ENCODE results near the gene MTREX.

The MTREX gene

DNA sequence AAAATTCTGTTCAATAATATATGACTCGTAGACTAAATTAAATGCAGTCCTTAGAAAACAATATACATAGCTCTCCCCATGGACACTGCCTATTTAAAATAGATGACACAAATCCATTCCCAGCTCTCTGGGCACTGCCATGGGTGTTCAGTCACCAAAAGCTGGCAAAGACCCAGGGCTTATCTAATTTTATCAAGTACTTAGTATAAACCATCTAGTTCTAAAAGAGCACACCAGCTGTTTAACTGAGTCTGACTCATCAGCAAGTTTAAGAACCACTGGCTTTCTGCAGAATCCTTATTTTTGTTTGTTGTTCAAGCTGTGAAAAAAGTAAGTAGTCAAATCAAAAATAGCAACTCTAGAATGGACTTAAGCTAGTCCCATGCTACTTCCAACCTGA lies 119.4 kb downstream of the MTREX start:
- no peak for DNase-seq (ENCODE audit: low read depth, low spot score)

DNA sequence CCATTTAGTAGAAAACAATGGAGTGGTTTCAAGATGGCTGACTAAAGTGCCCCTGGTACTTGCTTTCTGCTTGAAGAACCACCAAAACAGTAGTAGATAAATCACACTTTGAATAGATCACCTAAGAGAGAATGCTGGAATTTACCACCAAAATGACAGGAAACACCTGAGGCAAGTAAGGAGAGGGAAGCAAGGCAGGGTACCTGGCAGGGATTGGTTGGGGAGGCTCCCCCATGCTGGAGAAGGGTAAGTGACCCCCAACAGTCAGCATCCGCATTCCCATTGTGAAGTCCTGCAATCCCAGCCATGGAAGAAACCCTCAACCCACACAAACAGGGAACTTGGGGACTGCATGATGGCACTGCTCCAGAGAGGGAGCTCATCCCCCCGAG lies 121.4 kb downstream of the MTREX start:
- DNase-seq (ENCODE audit: low read depth, low spot score) = no peak

DNA sequence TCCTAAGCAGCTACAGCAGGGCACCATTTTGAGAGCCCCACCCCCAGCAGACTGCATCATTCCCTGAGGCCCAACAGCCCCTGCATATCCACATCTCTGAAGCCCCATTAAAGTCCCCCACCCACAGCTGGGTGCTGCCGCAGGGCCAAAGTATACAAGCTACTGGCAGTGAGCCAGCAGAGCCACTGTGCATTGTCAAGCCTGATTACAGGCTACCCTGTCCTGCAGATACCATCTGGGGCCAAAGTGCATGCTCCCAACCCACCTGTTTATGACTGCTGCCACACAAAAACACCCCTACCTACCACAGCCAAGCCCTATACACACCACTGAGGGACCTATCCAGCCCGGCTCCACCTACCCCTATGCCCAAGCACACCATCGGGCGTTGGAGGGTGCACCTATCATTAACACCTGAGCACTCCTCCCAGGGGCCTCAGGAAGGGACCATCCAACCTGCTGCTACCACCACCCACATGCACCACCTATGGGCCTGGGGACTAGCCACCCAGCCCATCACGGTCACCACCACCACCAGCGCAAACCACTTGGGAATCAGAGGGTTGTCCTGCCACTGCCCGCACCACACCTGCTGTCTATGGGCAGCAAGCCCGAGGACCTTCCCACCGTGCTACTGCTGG lies 121.9 kb downstream of the MTREX start:
- no peak for DNase-seq (ENCODE audit: low read depth, low spot score)

DNA sequence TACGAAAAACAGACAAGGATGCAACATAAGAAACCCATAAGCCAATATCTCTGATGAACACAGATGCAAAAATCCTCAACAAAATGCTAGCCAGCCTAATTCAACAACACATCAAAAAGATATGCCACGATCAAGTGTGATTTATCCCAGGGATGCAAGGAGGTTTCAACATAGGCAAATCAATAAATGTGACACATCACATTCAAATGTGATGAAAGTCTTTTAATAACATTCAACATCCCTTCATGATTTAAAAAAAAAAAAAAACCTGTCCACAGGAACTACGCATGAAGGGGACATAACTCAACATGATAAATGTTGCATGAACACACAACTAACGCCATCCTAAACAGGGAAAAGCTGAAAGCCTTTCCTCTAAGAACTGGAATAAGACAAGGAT lies 124.8 kb downstream of the MTREX start:
- no peak for DNase-seq (ENCODE audit: low read depth, low spot score)

DNA sequence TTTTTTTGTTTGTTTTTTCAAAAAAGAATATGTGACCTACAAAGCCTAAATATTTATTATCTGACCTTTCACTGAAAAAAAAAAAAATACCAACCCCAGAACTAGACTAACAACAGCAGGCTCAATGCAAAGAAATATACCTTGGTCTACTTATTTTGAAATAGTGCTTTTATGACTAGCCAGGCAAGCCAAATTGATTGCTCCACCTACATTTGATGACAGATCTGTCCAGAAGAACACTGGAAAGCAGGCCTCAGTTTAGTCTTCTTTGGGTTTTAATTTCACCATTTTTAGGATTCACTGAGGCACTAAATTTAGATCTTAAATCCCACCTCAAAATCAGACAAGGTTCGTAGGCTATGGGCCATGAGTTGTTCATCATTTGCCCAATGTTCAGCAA lies 129.7 kb downstream of the MTREX start:
- no peak for DNase-seq (ENCODE audit: low read depth, low spot score)

DNA sequence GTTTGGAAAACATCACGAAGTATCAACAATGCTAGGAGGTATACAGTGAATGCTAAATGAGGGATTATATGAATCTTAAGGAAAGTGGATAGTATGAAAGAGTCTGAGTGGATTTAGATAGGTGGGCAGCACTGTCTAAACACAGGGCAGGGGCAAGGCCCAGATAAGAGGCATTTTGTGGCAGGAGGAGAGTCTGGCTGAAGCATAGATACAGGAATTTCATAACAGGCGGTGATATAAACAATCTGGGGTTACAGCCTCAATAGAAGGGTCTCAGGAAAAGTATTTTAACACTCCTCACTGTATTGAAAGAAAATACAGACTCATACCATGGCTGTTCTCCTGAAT lies 130.0 kb downstream of the MTREX start:
- no peak for DNase-seq (ENCODE audit: low read depth, low spot score)

DNA sequence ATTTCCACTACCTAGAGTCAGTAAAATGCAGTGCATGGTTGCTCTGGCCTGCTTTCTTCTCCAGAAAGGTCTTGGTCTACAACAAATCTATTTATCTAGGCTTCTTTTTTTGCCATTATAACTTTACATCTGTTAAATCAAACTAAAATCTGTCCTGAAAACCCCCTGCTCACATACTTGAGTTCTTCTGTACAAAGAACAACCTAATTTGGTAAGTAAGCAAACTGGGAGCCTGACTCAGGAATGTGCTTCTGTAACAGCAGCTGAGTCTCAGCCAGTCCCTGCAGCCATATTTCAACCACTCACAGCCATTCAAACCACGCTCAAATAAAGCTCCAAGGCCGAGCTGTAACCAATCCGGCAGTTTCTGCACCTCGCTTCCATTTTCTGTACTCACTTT lies 131.2 kb downstream of the MTREX start:
- no peak for DNase-seq (ENCODE audit: low read depth, low spot score)

DNA sequence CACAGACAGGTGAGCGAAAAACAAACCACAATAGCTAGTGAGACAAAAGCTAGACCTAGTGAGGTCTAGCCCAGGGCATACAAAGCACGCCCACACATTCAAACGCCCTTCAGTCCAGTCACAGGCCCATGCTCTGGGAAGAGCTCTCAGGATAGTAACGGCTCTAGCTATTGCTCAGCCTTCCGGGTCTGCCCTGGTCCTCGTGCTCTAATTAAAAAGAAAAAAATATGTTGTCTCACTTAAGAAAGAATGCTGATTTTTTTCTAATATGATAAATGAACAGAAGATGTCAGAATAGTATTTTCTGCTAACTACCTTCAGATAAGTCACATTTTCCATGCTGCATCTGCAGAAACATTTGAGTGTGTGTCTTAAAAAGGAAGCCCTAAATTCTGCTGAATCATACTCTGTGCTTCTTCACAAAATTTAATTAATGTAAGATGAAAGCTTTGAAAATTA lies 132.4 kb downstream of the MTREX start:
- no peak for DNase-seq (ENCODE audit: low read depth, low spot score)

DNA sequence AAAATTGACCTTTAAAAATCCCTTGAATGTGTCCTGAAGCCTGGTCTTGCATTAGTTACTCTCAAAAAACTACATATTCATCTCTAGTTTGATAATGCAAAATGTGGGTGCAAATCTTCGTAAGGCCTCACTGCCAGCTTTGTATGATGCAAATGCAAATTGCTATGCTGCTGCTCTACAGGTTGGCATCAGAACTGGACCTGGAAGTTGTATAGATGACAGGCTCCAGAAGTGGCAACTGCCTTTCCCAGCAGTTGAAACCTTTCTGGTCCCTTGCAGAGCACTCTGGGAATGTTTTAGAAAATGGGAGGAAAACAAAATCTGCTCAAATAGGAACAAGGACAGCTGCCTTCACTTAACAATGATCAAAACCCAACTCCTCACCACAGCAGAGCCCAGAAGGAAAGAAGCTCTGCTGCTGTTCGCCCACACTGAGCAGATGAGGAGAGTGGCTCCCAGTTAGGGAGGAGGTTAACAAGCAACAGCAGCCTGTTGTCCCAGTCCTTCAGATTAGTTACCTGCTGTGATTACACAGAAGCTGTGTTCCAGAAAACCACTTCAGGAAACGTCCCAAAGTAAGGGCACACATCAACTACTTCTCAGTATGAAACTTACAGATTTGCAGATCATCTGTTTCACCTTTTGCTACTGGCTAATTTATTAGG lies 133.4 kb downstream of the MTREX start:
- no peak for DNase-seq (ENCODE audit: low read depth, low spot score)

DNA sequence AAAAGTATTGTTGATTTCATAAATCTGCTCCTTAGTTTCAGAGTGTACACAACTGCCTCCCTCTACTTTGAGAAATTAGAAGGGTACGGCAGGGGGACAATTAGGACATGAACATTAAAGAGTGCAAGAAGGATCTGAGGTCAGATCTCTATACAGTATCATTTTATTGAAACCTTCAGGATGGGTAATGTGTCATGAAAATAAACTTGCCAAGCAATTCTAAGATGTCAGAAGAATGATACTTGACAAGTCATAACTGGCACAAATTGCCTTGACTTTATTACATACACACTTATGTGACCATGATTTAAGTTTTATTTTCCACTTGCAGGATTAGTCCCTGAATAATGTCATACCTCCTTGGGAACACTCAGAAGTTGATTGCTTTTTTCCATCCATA lies 134.2 kb downstream of the MTREX start:
- no peak for DNase-seq (ENCODE audit: low read depth, low spot score)

DNA sequence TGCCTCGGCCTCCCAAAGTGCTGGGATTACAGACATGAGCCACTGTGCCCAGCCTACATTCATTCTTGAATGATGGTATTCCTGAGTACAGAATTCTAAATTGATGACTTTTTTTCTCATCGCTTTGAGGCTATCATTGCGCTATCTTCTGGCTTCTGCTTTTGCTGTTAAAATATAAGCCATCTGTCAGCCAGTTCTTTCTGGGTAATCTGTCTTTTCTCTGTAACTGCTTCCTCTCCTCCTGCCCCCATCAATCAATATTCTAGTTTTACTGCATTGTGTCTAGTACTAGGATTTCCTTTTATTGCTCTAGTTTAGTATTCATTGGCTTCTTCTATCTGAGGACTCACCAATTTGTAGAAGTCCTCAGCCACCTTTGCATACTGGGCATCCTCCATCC lies 138.0 kb downstream of the MTREX start:
- DNase-seq (ENCODE audit: low read depth, low spot score) = no peak

DNA sequence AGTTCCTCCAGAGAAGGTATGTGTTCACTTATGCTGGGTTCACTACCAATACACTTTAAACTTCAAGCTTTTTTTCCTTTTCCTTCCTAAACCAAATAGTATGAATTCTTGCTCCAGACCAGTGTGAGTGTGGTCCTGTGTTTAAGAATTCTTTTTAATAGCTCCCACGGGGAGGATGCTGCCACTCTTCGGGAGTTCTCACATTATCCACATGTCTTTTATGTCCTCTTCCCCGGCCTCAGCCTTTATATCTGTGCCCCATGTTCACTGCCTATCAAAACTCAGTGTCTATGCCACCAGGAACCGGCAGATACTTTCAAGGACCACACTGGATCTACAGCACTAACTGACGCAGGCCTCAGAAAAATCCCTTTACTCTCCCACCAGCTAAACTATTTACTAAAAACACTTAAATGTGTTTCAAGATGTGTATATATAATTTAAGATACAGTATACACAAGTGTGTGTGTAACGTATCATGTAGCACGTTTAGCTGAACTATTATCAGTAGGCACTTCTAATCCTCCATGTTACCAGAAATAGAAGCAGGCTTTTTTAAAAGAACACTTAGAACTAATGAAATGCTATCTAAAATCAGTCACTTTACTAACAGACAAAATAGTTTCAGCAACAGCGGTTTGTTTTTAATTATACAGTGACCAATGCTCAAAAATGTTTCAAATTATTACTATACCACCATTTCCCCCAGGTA lies 139.0 kb downstream of the MTREX start:
- no peak for DNase-seq (ENCODE audit: low read depth, low spot score)

DNA sequence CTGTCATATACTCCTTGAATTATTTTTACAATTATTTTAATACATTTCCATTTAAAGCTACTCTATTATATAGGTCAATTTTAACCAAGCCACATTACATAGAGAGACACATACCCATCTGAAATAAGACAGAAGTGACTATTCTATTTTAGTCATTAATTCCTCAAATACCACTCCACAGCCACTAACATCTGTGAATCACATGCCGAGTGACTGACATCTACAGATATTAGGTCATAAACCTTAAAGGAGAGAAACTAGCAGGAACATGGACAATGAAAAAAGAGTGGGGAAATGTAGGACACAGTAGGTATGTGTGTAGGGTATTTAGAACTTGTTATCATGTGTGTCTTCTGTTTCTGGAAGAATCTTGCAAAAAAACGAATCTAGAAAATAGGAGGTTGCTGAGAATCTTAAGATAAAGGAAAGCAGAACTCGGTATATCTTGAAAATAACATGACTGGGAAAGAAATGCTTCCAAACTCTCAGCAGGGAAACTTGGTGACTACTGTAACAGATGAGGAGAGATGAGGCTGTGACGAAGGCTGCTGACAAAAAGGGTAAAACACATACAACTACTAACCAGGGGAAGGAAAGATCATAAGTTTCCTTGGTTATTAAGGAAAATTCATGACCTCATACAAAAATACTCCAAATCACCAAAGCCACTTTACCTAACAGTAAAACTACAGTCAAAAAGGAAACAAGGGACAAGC lies 142.4 kb downstream of the MTREX start:
- DNase-seq (ENCODE audit: low read depth, low spot score) = no peak

DNA sequence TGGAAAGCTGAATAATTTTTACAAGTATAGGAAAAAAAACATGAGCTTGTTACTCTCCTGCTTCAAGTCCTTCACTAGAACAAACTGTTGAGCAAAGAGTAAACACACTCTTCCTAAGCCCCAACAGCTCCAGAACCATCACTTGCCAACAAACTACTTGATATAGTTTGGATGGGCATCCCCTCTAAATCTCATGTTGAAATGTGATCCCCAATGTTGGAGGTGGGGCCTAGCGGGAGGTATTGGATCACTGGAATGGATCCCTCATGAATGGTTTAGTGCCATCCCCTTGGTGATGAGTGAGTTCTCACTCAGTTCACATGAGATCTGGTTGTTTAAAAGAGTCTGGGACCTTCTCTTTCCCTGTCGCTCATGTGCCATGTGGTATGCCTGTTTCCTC lies 144.2 kb downstream of the MTREX start:
- no peak for DNase-seq (ENCODE audit: low read depth, low spot score)

DNA sequence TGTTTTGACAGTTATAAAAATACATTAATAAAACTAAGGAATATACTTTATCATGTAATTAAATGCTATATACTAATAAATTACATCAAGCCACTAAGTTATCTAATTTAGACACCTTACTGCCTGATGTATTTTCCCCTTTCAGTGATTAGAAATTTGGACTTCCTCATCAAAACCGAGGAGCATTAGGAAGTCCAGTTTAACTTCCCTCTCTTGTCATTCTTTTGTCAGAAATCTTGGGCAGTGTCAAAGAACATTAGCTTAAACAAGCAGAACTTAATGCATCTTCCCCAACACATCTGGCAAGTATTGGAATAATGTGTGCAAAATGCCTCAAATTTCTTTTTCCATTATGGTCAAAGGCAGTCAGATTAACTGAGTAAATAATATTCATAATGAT lies 145.4 kb downstream of the MTREX start:
- DNase-seq (ENCODE audit: low read depth, low spot score) = no peak

DNA sequence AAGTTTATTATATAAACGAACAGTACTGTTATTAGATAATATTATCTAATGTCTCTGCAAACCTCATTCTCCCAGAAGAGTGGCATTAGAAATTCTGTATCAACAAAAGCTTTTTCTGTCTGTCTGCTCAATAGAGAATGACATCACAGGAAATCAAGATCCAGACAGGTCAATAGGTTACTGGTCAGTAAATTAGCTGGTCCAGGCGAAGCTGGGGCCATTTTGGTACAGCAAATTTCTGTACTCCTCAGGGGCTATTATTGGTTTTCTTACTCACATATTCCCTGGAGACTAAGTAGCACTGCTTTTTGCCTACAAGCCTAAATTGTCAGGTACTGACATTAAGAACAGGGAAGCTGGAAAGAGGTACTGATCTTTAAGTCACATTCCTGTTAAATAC lies 146.5 kb downstream of the MTREX start:
- DNase-seq (ENCODE audit: low read depth, low spot score) = no peak

DNA sequence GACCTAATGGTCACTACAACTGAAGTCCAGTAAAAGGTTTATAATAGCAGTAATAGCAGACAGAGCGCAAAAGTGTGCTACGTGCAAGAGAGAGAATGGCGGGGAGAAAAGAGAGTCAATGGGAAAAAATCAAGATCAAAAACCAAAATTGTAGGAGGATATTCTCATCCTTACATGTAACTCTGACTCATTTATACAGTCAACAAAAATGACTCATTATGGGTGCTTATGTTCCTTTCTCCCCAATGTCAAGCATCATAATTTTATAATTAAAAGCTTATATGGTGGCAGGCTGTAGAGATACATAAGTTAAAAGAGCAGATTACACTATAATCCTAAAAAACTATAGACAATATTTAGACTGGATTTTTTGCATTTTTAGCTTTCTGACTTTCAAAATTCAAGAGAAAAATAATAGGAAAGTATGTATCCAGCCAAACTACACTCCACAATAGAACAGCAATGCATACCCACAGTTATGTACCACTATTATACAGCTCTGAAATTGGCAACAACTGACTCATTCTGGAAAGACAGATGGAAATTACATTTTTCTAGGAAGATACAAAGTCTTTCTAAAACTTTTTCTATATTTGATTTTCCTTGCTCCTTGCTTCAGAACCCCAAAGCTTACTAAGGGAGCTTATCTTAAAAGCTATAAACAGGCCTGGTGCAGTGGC lies 148.6 kb downstream of the MTREX start:
- no peak for DNase-seq (ENCODE audit: low read depth, low spot score)

DNA sequence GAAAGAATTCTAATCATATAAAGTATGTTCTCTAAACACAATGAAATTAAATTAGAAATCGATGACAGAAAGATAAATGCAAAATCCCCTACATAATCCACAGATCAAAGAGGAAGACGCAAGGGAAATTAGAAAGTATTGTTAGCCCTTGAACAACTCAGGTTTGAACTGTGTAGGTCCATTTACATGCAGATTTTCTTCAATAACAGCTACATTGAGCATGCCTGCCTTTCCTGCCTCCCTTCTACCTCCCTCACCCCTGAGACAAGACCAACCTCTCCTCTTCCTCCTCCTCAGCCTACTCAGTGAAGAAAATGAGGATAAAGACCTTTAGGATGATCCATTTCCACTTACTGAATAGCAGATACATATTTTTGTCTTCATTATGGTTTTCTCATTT lies 151.8 kb downstream of the MTREX start:
- no peak for DNase-seq (ENCODE audit: low read depth, low spot score)

DNA sequence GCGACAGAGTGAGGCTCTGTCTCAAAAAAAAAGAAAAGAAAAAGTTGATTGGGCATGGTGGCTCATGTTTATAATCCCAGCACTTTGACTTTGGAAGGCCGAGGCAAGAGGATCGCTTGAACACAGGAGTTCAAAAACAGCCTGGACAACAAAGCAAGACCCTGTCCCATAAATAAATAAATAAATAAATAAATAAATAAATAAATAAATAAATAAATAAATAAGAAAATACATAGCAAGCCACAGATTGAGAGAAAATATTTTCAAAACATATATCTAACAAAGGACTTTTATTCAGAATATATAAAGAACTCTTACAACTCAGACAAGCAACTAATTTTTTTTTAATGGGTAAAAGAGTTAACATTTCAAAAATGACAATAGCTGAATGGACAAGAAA lies 155.8 kb downstream of the MTREX start:
- DNase-seq (ENCODE audit: low read depth, low spot score) = no peak

DNA sequence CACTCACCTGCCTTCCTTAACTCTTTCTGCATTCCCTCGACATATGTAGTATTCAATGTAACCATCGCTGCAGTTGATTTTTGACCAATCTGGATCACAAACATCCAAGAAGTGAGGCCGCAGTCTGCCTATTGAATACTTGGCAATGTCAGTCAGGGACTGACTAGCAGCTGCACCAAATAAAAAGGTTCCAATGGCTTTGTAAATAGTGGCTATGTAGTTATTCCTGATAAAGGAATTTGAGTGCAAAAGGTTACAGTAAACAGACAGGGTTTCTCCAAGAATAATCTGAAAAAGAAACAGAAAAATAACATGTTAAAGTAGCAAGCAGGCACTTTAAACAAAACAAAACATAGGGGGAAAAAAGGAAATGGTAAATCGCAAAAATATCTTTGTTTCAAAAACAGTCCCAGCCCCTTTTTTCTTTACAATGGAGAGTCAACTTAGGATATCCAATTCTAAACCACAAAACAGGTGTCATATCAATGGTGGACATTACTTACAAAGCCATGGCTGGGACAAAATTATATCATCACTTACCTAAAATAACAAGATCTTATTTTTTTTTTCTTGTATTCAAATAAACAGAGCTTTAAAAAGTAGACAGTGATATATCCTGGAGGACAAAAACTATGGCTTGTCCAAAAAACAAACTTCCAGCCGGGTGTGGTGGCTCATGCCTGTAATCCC lies 160.2 kb downstream of the MTREX start:
- DNase-seq (ENCODE audit: low read depth, low spot score) = no peak

DNA sequence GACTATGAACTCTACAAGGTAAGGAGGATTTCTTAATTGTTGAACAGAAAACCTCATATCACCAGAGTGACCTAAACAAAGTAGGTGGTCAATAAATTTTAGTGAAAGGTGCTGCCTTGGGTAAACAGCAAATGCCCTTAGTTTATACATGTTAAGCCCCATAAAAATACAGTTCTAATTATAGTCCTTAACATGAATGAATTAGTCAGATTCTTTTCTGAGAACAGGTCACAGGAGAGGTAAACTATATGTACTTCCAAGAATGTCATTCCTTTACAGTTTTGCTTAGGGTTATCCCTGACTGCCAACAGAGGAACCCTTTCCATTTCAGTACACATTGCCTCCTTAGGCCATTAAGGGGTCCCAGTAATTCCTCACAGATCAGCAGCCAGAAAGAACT lies 162.1 kb downstream of the MTREX start:
- DNase-seq (ENCODE audit: low read depth, low spot score) = no peak

Measured in activated CD4-positive, CD25-positive, alpha-beta regulatory T cell treated with anti-CD3 and anti-CD28 coated beads, Interleukin-2, amount 50 U/mL, for 16 hours (primary cell).